Fibroblast of mammary gland (primary cell): ENCODE data around the gene ANAPC5.

ENCODE experiments used
- DNase-seq: peaks from one replicate; pipeline ENCODE4 v3.0.0-alpha.2; 2010; ENCODE audit warnings: low read depth
- H3K4me3 ChIP-seq: 2 replicates; pipeline ENCODE4 v1.5.1; 2011; ENCODE audit warnings: low read depth, mild to moderate bottlenecking, low read length, moderate library complexity; ENCODE audit not compliant: control insufficient read depth
- CTCF ChIP-seq: conservative IDR thresholded peaks from 2 replicates; pipeline ENCODE4 v1.5.1; 2011; ENCODE audit warnings: low read depth, low read length, inconsistent platforms; ENCODE audit not compliant: control insufficient read depth, insufficient read depth

The ANAPC5 gene

GRCh38 chr12:121365416-121366062, 13.3 kb upstream of the ANAPC5 start:
- no peak for DNase-seq
- no peak overlapping the region for H3K4me3 ChIP-seq
- no peak for TF ChIP-seq CTCF

- DNase-seq, result peak; percentile 9
- no peak for TF ChIP-seq CTCF
- H3K4me3 ChIP-seq, result no peak overlapping the region
Observed at GRCh38 chr12:121364683-121365121, 12.5 kb upstream of the ANAPC5 start.

GRCh38 chr12:121358073-121358472, 5.9 kb upstream of the ANAPC5 start:
- no peak overlapping the region for H3K4me3 ChIP-seq
- DNase-seq, result no peak
- no peak for TF ChIP-seq CTCF

- H3K4me3 ChIP-seq, result no peak overlapping the region
- no peak for TF ChIP-seq CTCF
- DNase-seq, result no peak
Observed at GRCh38 chr12:121357331-121357730, 5.1 kb upstream of the ANAPC5 start.

GRCh38 chr12:121356657-121357056, 4.4 kb upstream of the ANAPC5 start:
- H3K4me3 ChIP-seq, result no peak overlapping the region
- DNase-seq, result no peak
- TF ChIP-seq CTCF, result no peak

- H3K4me3 ChIP-seq, result no peak overlapping the region
- no peak for DNase-seq
Observed at GRCh38 chr12:121355818-121356217, 3.6 kb upstream of the ANAPC5 start.

More at GRCh38 chr12:121355818-121356217, 3.6 kb upstream of the ANAPC5 start:
- TF ChIP-seq CTCF, result no peak
